CD4-positive, alpha-beta T cell (primary cell): ENCODE data around the gene MAP4K5. TPM values are rescaled to one million over a fixed set of nuclear protein-coding genes. Genes with fewer than 3 reads are reported as not detected.
"Not testable (repeated sequence)": the region's sequence is repeated elsewhere in the genome, so short reads cannot be mapped to it uniquely, and the experiment has no call there.

Experiments
- ATAC-seq: fragments of 200-7000 bp; cut with Tn5 transposase; one replicate; pipeline ENCODE4 v1.10.0; 2022; ENCODE audit warnings: mild to moderate bottlenecking; ENCODE audit not compliant: poor library complexity
- CTCF ChIA-PET: fragments of 350-600 bp; sonication (Branson Sonifier 250); formaldehyde crosslinking; loops from one replicate; lab custom pipeline; 2021; ENCODE audit warnings: antibody characterized with exemption, inconsistent platforms; lab: Charles Lee
- POLR2A ChIA-PET: fragments of 350-600 bp; sonication (Branson Sonifier 250); formaldehyde crosslinking; loops from one replicate; lab custom pipeline; 2021; ENCODE audit warnings: antibody characterized with exemption, inconsistent platforms; lab: Charles Lee
- DNase-seq, 14 experiments: peaks; one replicate each; pipeline ENCODE4 v3.0.0-alpha.2; 2013 to 2020; ENCODE audit warnings: mixed read lengths in 2 of 14
- H3K27ac ChIP-seq, 2 donors: one replicate each; pipeline versions ENCODE4 v1.5.1 to v1.7.0; 2013; ENCODE audit warnings: low read length in 2 of 2, low read depth in 1 of 2, mild to moderate bottlenecking in 1 of 2
- H3K27me3 ChIP-seq, 2 experiments: 1 replicate in 1 of 2; 2 replicates in 1 of 2; pipeline versions ENCODE4 v1.6.1 to v1.7.0; 2013; ENCODE audit warnings: low read length in 2 of 2, control low read depth in 1 of 2, mild to moderate bottlenecking in 1 of 2, moderate library complexity in 1 of 2; ENCODE audit not compliant: insufficient read depth in 2 of 2, control insufficient read depth in 1 of 2
- H3K36me3 ChIP-seq: one replicate; pipeline ENCODE4 v1.6.1; 2013; ENCODE audit warnings: low read length, control low read depth; ENCODE audit not compliant: insufficient read depth
- H3K4me1 ChIP-seq: one replicate; pipeline ENCODE4 v1.6.1; 2013; ENCODE audit warnings: low read length, control low read depth; ENCODE audit not compliant: insufficient read depth
- H3K4me3 ChIP-seq: one replicate; pipeline ENCODE4 v1.5.1; 2013; ENCODE audit warnings: mild to moderate bottlenecking, low read length, moderate library complexity
- H3K9me3 ChIP-seq, 2 experiments: 1 replicate in 1 of 2; 2 replicates in 1 of 2; pipeline versions ENCODE4 v1.6.1 to v1.7.0; 2013; ENCODE audit warnings: low read length in 2 of 2, mild to moderate bottlenecking in 2 of 2, control low read depth in 1 of 2, moderate library complexity in 1 of 2; ENCODE audit not compliant: control insufficient read depth in 1 of 2, insufficient read depth in 1 of 2
- H3K27ac Mint-ChIP-seq: one replicate; pipeline ENCODE4 v1.8.0; 2020; ENCODE audit warnings: mixed read lengths
- H3K27me3 Mint-ChIP-seq: one replicate; pipeline ENCODE4 v1.8.0; 2021; ENCODE audit warnings: mixed read lengths
- H3K36me3 Mint-ChIP-seq: one replicate; pipeline ENCODE4 v1.8.0; 2021; ENCODE audit warnings: low read depth, mixed read lengths
- H3K4me1 Mint-ChIP-seq: one replicate; pipeline ENCODE4 v1.8.0; 2021; ENCODE audit warnings: low read depth, mixed read lengths
- H3K4me3 Mint-ChIP-seq: one replicate; pipeline ENCODE4 v1.8.0; 2020; ENCODE audit warnings: mild to moderate bottlenecking, mixed read lengths
- H3K9me3 Mint-ChIP-seq: one replicate; pipeline ENCODE4 v1.8.0; 2020; ENCODE audit warnings: mixed read lengths
- intact Hi-C, 2 experiments: fragments of 100-400 bp; cut with DNase I in 1 of 2; cut with micrococcal nuclease in 1 of 2; formaldehyde crosslinking; loops; one replicate each; pipeline versions ENCODE4 v1.15.1 to v1.9.0; 2023 to 2025; cut with DNase I, micrococcal nuclease
- total RNA-seq, 174 experiments: library from RNA in 2 of 174; stranded (reverse) in 2 of 174; gene quantifications; one replicate each; pipeline ENCODE4 v1.2.3 and lab custom pipeline; 2021 to 2026
- TF ChIP-seq, protein P1 (sequence below): fragments of 200-600 bp; IDR thresholded peaks from one replicate; pipeline ENCODE4 v1.8.0; 2022; ENCODE audit warnings: antibody characterized with exemption, mild to moderate bottlenecking

Gene MAP4K5
- total RNA-seq, 2 experiments from 2014 or later = 32.4 to 34.5 TPM

DNA sequence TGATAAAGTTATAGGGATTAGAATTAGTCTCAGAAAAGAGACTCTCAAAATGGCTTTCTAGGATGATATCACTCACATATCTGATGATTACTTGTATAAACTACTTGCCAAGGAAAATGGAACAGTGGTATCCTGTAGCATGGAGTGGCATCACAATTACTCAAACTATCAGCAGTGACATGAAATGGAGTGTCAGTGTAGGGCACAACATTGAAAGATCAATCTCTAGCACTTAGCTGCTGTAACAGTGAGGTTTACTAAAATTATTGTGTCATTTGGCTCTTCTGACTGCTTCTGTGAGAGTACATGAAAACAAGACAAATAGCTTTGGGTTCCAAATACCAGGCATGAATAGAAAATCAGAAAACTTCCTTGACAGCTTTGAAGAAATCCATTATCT, 6.7 kb upstream of the MAP4K5 start:
- H3K9me3 Mint-ChIP-seq = no peaks in the 10 kb centered on the region
- no peak for DNase-seq
- Histone ChIP-seq H3K4me1 (no peaks in the 10 kb centered on the region), H3K36me3 (no peaks in the 10 kb centered on the region), H3K4me3 (no peak overlapping the region), H3K27ac (no peak overlapping the region), H3K9me3 (peaks cover 0 to 6% of the 10 kb centered on the region in 2 experiments), H3K27me3 (no peaks in the 10 kb centered on the region)
- intact Hi-C loops = no loop called here
- H3K27me3 Mint-ChIP-seq = no peaks in the 10 kb centered on the region
- no peak for ATAC-seq
- ChIA-PET CTCF (no interaction called here), POLR2A (no interaction called here)
- TF ChIP-seq, protein P1, sequence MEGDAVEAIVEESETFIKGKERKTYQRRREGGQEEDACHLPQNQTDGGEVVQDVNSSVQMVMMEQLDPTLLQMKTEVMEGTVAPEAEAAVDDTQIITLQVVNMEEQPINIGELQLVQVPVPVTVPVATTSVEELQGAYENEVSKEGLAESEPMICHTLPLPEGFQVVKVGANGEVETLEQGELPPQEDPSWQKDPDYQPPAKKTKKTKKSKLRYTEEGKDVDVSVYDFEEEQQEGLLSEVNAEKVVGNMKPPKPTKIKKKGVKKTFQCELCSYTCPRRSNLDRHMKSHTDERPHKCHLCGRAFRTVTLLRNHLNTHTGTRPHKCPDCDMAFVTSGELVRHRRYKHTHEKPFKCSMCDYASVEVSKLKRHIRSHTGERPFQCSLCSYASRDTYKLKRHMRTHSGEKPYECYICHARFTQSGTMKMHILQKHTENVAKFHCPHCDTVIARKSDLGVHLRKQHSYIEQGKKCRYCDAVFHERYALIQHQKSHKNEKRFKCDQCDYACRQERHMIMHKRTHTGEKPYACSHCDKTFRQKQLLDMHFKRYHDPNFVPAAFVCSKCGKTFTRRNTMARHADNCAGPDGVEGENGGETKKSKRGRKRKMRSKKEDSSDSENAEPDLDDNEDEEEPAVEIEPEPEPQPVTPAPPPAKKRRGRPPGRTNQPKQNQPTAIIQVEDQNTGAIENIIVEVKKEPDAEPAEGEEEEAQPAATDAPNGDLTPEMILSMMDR = no peak
- no peaks in the 10 kb centered on the region for H3K36me3 Mint-ChIP-seq
- H3K4me1 Mint-ChIP-seq = peaks cover 17% of the 10 kb centered on the region
- H3K4me3 Mint-ChIP-seq = no peak overlapping the region
- H3K27ac Mint-ChIP-seq = no peak overlapping the region

GRCh38 chr14:50538034-50538433, 5.7 kb upstream of the MAP4K5 start:
- H3K27ac Mint-ChIP-seq, H3K36me3 ChIP-seq, H3K9me3 ChIP-seq, H3K4me1 ChIP-seq, H3K36me3 Mint-ChIP-seq, ATAC-seq, H3K4me3 ChIP-seq, DNase-seq, H3K4me3 Mint-ChIP-seq, H3K9me3 Mint-ChIP-seq, CTCF ChIA-PET, intact Hi-C loops, POLR2A ChIA-PET, H3K27me3 Mint-ChIP-seq, H3K27ac ChIP-seq, H3K27me3 ChIP-seq: not testable (repeated sequence)
- H3K4me1 Mint-ChIP-seq = peaks cover 24% of the 10 kb centered on the region

DNA sequence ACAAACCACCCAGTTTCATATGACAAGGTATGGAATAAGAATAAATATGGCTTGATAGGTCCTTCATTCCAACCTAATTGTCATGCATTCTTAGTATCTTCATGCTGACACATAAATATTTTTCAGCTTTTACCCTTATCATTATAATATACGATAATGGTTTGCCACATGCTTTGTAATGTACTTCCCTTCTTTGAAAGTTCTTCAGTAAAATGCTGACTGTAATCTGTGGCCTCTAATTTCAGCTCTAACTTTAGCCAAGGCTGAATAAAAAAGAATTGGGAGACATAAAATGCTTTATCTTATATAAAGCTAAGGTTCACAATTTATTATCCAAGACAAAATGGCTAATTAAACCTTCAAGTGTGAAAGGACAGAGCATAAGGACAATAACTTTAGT, 2.6 kb upstream of the MAP4K5 start:
- intact Hi-C loops = loop anchor here (5.0 kb wide), 4 partner anchors 303 to 903 kb away; partner anchors contain the start of genes VCPKMT (in 2 of the 2), NEMF (in 1 of the 2) and SOS2 (in 1 of the 2)
- TF ChIP-seq, protein P1 = no peak
- H3K4me3 Mint-ChIP-seq = no peak overlapping the region
- Histone ChIP-seq H3K4me3 (no peak overlapping the region), H3K4me1 (peaks cover 15% of the 10 kb centered on the region), H3K27me3 (no peaks in the 10 kb centered on the region), H3K36me3 (no peaks in the 10 kb centered on the region), H3K9me3 (peaks cover 0 to 6% of the 10 kb centered on the region in 2 experiments), H3K27ac (no peak overlapping the region)
- H3K4me1 Mint-ChIP-seq = peaks cover 33% of the 10 kb centered on the region
- ATAC-seq = no peak
- POLR2A ChIA-PET = no interaction called here
- DNase-seq = no peak
- H3K27ac Mint-ChIP-seq = no peak overlapping the region
- no peaks in the 10 kb centered on the region for H3K9me3 Mint-ChIP-seq
- peaks cover 6% of the 10 kb centered on the region for H3K36me3 Mint-ChIP-seq
- CTCF ChIA-PET = no interaction called here
- no peaks in the 10 kb centered on the region for H3K27me3 Mint-ChIP-seq

- Histone ChIP-seq H3K4me3 (no peak overlapping the region), H3K4me1 (peaks cover 19% of the 10 kb centered on the region), H3K27ac (no peak overlapping the region), H3K27me3 (no peaks in the 10 kb centered on the region), H3K9me3 (peaks cover 0 to 6% of the 10 kb centered on the region in 2 experiments), H3K36me3 (no peaks in the 10 kb centered on the region)
- Mint-ChIP-seq H3K4me3 (no peak overlapping the region), H3K27me3 (no peaks in the 10 kb centered on the region), H3K36me3 (peaks cover 6% of the 10 kb centered on the region), H3K4me1 (peaks cover 39% of the 10 kb centered on the region), H3K9me3 (no peaks in the 10 kb centered on the region), H3K27ac (peak overlapping the region; percentile 28)
- ATAC-seq (no peak), DNase-seq (no peak)
- TF ChIP-seq, protein P1 = no peak
- ChIA-PET POLR2A (no interaction called here), CTCF (no interaction called here)
- intact Hi-C loops = loop anchor here (5.0 kb wide), 4 partner anchors 302 to 902 kb away; partner anchors contain the start of genes VCPKMT (in 2 of the 2), NEMF (in 1 of the 2) and SOS2 (in 1 of the 2)
These were observed 2.0 kb upstream of the MAP4K5 start for GRCh38 chr14:50534416-50534815.
